HCT116 (cell line): ENCODE data around the gene KCTD10. TPM values are rescaled to one million over a fixed set of nuclear protein-coding genes. Genes with fewer than 3 reads are reported as not detected.
"Not testable (repeated sequence)": the region's sequence is repeated elsewhere in the genome, so short reads cannot be mapped to it uniquely, and the experiment has no call there.

Experiments
- ATAC-seq: fragments of 200-7000 bp; cut with Tn5 transposase; 2 replicates; pipeline ENCODE4 v1.9.1; 2020; ENCODE audit warnings: mild to moderate bottlenecking, moderate library complexity
- BruUV-seq: library from RNA; stranded (reverse); fragments of 400-500 nt; replicated peaks from 2 replicates; lab custom pipeline; 2021; lab: Mats Ljungman, UMichigan
- CTCF ChIA-PET: fragments of 300-600 bp; sonication (Branson Sonifier 250); formaldehyde crosslinking; loops from one replicate; lab custom pipeline; 2021; ENCODE audit warnings: antibody characterized with exemption; lab: Charles Lee
- POLR2A ChIA-PET: fragments of 300-600, 350-600 bp; sonication (Branson Sonifier 250); formaldehyde crosslinking; loops from one replicate; lab custom pipeline; 2021; ENCODE audit warnings: antibody characterized with exemption; lab: Charles Lee
- RAD21 ChIA-PET, 2 experiments: fragments of 300-600 bp; sonication (Branson Sonifier 250); formaldehyde crosslinking; loops; one replicate each; lab custom pipeline; 2023; ENCODE audit warnings: low total read pairs in 2 of 2; ENCODE audit not compliant: uncharacterized antibody in 2 of 2, unreplicated experiment in 2 of 2, low non-redundant PET in 1 of 2; lab: Charles Lee
- DNase-seq: peaks from one replicate; pipeline ENCODE4 v3.0.0-alpha.2; 2010; ENCODE audit warnings: low read depth, low spot score
- H2AFZ ChIP-seq: fragments of 200-600 bp; shearing (Covaris generic), sonication (generic); 2 replicates; pipeline ENCODE4 v1.6.1; 2017; ENCODE audit warnings: low read depth, mixed run types, mixed read lengths, antibody characterized with exemption, low read length; ENCODE audit not compliant: poor library complexity, severe bottlenecking
- H3K27ac ChIP-seq: 2 replicates; pipeline ENCODE4 v1.5.1; 2012; ENCODE audit warnings: low read depth, low read length
- H3K27me3 ChIP-seq: fragments of 200-600 bp; sonication (generic); 2 replicates; pipeline ENCODE4 v1.6.1; 2016; ENCODE audit warnings: mixed run types, low read length, mixed read lengths; ENCODE audit not compliant: insufficient read depth
- H3K36me3 ChIP-seq, 2 experiments: fragments of 200-500 bp in 1 of 2; fragments of 200-600 bp in 1 of 2; sonication (Bioruptor generic) in 1 of 2; sonication (generic) in 1 of 2; 2 replicates each; pipeline versions ENCODE4 v1.5.1 to v1.6.1; 2014 to 2016; ENCODE audit warnings: low read length in 2 of 2, inconsistent platforms in 1 of 2, mixed read lengths in 1 of 2, mixed run types in 1 of 2; ENCODE audit not compliant: insufficient read depth in 2 of 2, control insufficient read depth in 1 of 2
- H3K4me1 ChIP-seq, 2 experiments: fragments of 200-600 bp in 1 of 2; sonication (generic) in 1 of 2; 2 replicates each; pipeline versions ENCODE4 v1.5.1 to v1.6.1; 2012 to 2017; ENCODE audit warnings: low read length in 2 of 2, inconsistent platforms in 1 of 2, mild to moderate bottlenecking in 1 of 2, mixed read lengths in 1 of 2, mixed run types in 1 of 2, moderate library complexity in 1 of 2; ENCODE audit not compliant: insufficient read depth in 2 of 2, control insufficient read depth in 1 of 2
- H3K4me2 ChIP-seq: fragments of 200-600 bp; sonication (generic); 2 replicates; pipeline ENCODE4 v1.6.1; 2017; ENCODE audit warnings: mixed run types, low read length, mixed read lengths
- H3K4me3 ChIP-seq, 2 experiments: fragments of 200-600 bp in 1 of 2; sonication (generic) in 1 of 2; replicated peaks in 1 of 2; 2 replicates each; pipeline ENCODE4 v1.5.1; 2011 to 2016; ENCODE audit warnings: low read length in 2 of 2, control low read depth in 1 of 2, low read depth in 1 of 2, mild to moderate bottlenecking in 1 of 2, mixed read lengths in 1 of 2, mixed run types in 1 of 2
- H3K79me2 ChIP-seq: fragments of 200-600 bp; sonication (generic); 2 replicates; pipeline ENCODE4 v1.6.1; 2017; ENCODE audit warnings: mild to moderate bottlenecking, mixed run types, low read length, moderate library complexity, mixed read lengths; ENCODE audit not compliant: insufficient read depth
- H3K9ac ChIP-seq: fragments of 200-600 bp; sonication (generic); 2 replicates; pipeline ENCODE4 v1.6.1; 2016; ENCODE audit warnings: low read length, mixed read lengths
- H3K9me2 ChIP-seq: fragments of 200-600 bp; sonication (generic), shearing (Covaris generic); 2 replicates; pipeline ENCODE4 v1.6.1; 2017; ENCODE audit warnings: mixed run types, mild to moderate bottlenecking, moderate library complexity; ENCODE audit not compliant: insufficient read depth
- H3K9me3 ChIP-seq, 2 experiments: fragments of 200-500 bp in 1 of 2; fragments of 200-600 bp in 1 of 2; sonication (Bioruptor generic) in 1 of 2; sonication (generic) in 1 of 2; 2 replicates each; pipeline ENCODE4 v1.6.1; 2014 to 2017; ENCODE audit warnings: low read length in 2 of 2, mixed read lengths in 2 of 2, inconsistent platforms in 1 of 2, low read depth in 1 of 2, mild to moderate bottlenecking in 1 of 2, mixed run types in 1 of 2, moderate library complexity in 1 of 2; ENCODE audit not compliant: control insufficient read depth in 1 of 2, insufficient read depth in 1 of 2
- H4K20me1 ChIP-seq: fragments of 200-600 bp; sonication (generic), shearing (Covaris generic); 2 replicates; pipeline ENCODE4 v1.6.1; 2017; ENCODE audit warnings: mixed run types, mild to moderate bottlenecking, moderate library complexity; ENCODE audit not compliant: insufficient read depth
- CEBPB ChIP-seq: IDR thresholded peaks from 2 replicates; pipeline ENCODE4 v1.6.1; 2012; ENCODE audit warnings: low read depth
- EGR1 ChIP-seq: IDR thresholded peaks from 2 replicates; pipeline ENCODE4 v1.6.1; 2012; ENCODE audit warnings: low read depth
- EZH2 ChIP-seq: fragments of 200-600 bp; sonication (generic); IDR thresholded peaks from 2 replicates; pipeline ENCODE4 v1.6.1; 2017; ENCODE audit warnings: antibody characterized with exemption, mixed run types
- POLR2A ChIP-seq: IDR thresholded peaks from 2 replicates; pipeline ENCODE4 v1.7.0; 2011; ENCODE audit warnings: borderline replicate concordance; ENCODE audit not compliant: insufficient read depth, insufficient read length; ENCODE audit errors: extremely low read depth
- SIN3A ChIP-seq: IDR thresholded peaks from 2 replicates; pipeline ENCODE4 v1.6.1; 2012; ENCODE audit warnings: low read depth
- YY1 ChIP-seq: IDR thresholded peaks from 2 replicates; pipeline ENCODE4 v1.6.1; 2011; ENCODE audit warnings: low read length, low read depth, moderate library complexity, mild to moderate bottlenecking; ENCODE audit not compliant: insufficient replicate concordance; ENCODE audit errors: extremely low read depth
- ZNF274 ChIP-seq: fragments of 200-500 bp; sonication (Bioruptor generic); IDR thresholded peaks from 2 replicates; pipeline ENCODE4 v1.6.1; 2014; ENCODE audit warnings: mild to moderate bottlenecking, low read depth, low read length, inconsistent platforms
- intact Hi-C: fragments of 100-400 bp; cut with micrococcal nuclease; formaldehyde crosslinking; loops from 2 replicates; pipeline ENCODE4 v1.10.0; 2022
- total RNA-seq: library from RNA; stranded (reverse); gene quantifications from one replicate; pipeline ENCODE4 v1.2.1, GENCODE V29; 2021; ENCODE audit not compliant: unreplicated experiment

The KCTD10 gene
- total RNA-seq, 1 experiment from 2014 or later = 34.7 TPM

DNA sequence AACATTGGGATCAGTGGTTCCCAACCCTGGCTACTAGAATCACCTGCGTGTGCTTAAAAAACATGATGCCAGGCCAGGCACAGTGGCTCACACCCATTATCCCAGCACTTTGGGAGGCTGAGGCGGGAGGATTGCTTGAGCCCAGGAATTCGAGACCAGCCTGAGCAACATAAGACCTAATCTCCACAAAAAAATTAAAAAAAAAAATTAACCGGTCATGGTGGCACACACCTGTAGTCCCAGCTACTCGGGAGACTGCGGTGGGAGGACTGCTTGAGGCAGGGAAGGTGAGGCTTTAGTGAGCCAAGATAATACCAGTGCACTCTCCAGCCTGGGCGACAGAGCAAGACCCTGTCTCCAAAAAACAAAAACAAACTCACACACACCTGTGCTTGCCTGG lies 2.0 kb downstream of the KCTD10 start:
- H3K36me3 ChIP-seq = peaks cover 0 to 3% of the 10 kb centered on the region in 2 experiments; a peak in 2 of 4 replicates
- H3K4me1 ChIP-seq = peaks cover 9 to 18% of the 10 kb centered on the region in 2 experiments
- no peaks in the 10 kb centered on the region for H3K27me3 ChIP-seq
- DNase-seq (no peak), ATAC-seq (no peak)
- no peaks in the 10 kb centered on the region for H3K9me3 ChIP-seq
- peaks cover 83% of the 10 kb centered on the region for H3K79me2 ChIP-seq
- H4K20me1 ChIP-seq = 0 out of 2 replicates have a peak, but pooled peaks cover 4% of the 10 kb centered on the region
- no peak overlapping the region for H3K4me2 ChIP-seq
- POLR2A ChIA-PET = no interaction called here
- H3K9ac ChIP-seq = no peak overlapping the region
- H3K9me2 ChIP-seq = no peaks in the 10 kb centered on the region
- no peak overlapping the region for H3K27ac ChIP-seq
- no peak overlapping the region for H3K4me3 ChIP-seq
- no TSS peak for BruUV-seq
- CTCF ChIA-PET = no interaction called here
- RAD21 ChIA-PET = no interaction called here
- no peak for TF ChIP-seq EZH2
- TF ChIP-seq EGR1 = no peak
- no peak for TF ChIP-seq POLR2A
- TF ChIP-seq SIN3A = no peak
- no peak for TF ChIP-seq YY1
- TF ChIP-seq CEBPB = no peak
- no peak for TF ChIP-seq ZNF274
- no peak overlapping the region for H2AFZ ChIP-seq
- intact Hi-C loops = no loop called here

DNA sequence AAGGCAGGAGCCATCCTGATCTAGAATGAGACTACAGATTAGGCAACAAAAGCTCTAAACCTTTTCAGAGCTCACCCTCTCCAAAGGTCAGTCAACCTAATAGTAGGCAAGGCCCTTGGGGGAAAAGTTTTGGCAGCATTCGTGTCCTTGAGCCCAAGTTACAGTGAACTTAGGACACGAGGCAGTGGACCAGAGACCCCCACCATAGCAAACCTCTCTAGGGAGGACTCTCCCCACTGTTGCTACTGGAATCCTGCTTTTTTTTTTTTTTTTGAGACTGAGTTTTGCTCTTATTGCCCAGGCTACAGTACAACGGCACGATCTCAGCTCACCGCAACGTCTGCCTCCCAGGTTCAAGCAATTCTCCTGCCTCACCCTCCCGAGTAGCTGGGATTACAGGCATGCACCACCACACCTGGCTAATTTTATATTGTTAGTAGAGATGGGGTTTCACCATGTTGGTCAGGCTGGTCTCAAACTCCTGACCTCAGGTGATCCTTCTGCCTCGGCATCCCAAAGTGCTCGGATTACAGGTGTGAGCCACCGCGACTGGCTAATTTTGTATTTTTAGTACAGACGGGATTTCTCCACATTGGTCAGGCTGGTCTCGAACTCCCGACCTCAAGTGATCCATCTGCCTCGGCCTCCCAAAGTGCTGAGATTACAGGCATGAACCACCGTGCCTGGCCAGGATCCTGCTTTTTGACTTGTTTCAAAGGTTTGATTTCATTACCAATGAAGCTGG lies 3.4 kb downstream of the KCTD10 start:
- H3K9ac ChIP-seq, H2AFZ ChIP-seq, H4K20me1 ChIP-seq, BruUV-seq, H3K27ac ChIP-seq, intact Hi-C loops, POLR2A ChIA-PET, RAD21 ChIA-PET, H3K9me2 ChIP-seq, H3K27me3 ChIP-seq, DNase-seq, ATAC-seq, H3K4me2 ChIP-seq, H3K9me3 ChIP-seq, H3K4me3 ChIP-seq: not testable (repeated sequence)
- peaks cover 5 to 11% of the 10 kb centered on the region in 2 experiments; a peak in 3 of 4 replicates for H3K36me3 ChIP-seq
- peaks cover 92% of the 10 kb centered on the region for H3K79me2 ChIP-seq
- H3K4me1 ChIP-seq = peaks cover 8 to 15% of the 10 kb centered on the region in 2 experiments
- CTCF ChIA-PET = interaction anchor here (1.9 kb wide), 1 partner anchor 41 kb away, joined by 4 read pairs; no protein-coding TSS in a partner anchor
